IgD-negative memory B cell (primary cell): ENCODE results near the gene DNAH11. TPM values are rescaled to one million over a fixed set of nuclear protein-coding genes. Genes with fewer than 3 reads are reported as not detected.
"Not testable (repeated sequence)": the region's sequence is repeated elsewhere in the genome, so short reads cannot be mapped to it uniquely, and the experiment has no call there.

Experiments used
- H3K27ac Mint-ChIP-seq, 3 donors: one replicate each; pipeline ENCODE4 v1.8.0; 2020 to 2022; ENCODE audit warnings: mild to moderate bottlenecking in 3 of 3, mixed read lengths in 3 of 3, moderate library complexity in 1 of 3
- H3K27me3 Mint-ChIP-seq: one replicate; pipeline ENCODE4 v1.8.0; 2021; ENCODE audit warnings: mixed read lengths
- H3K36me3 Mint-ChIP-seq: one replicate; pipeline ENCODE4 v1.8.0; 2020; ENCODE audit warnings: mild to moderate bottlenecking, mixed read lengths
- H3K4me1 Mint-ChIP-seq, 3 donors: one replicate each; pipeline ENCODE4 v1.8.0; 2020 to 2022; ENCODE audit warnings: mixed read lengths in 3 of 3, mild to moderate bottlenecking in 1 of 3
- H3K4me3 Mint-ChIP-seq, 4 donors: one replicate each; pipeline ENCODE4 v1.8.0; 2020 to 2022; ENCODE audit warnings: mild to moderate bottlenecking in 4 of 4, mixed read lengths in 4 of 4, moderate library complexity in 3 of 4
- H3K9me3 Mint-ChIP-seq, 3 donors: one replicate each; pipeline ENCODE4 v1.8.0; 2020 to 2021; ENCODE audit warnings: mixed read lengths in 3 of 3, mild to moderate bottlenecking in 1 of 3
- polyA plus RNA-seq: library from polyadenylated mRNA; unstranded; fragments of 300-500 nt; fragmentation: Illumina TruSeq; gene quantifications from one replicate; pipeline ENCODE4 v1.2.3, GENCODE V29; 2021

Gene DNAH11
- polyA plus RNA-seq, 1 donor from 2014 or later, result not detected

GRCh38 chr7:21536445-21537118 lies 6.3 kb upstream of the DNAH11 start:
- H3K27me3 Mint-ChIP-seq, H3K4me3 Mint-ChIP-seq, H3K4me1 Mint-ChIP-seq, H3K27ac Mint-ChIP-seq, H3K9me3 Mint-ChIP-seq, H3K36me3 Mint-ChIP-seq: not testable (repeated sequence)

- H3K27me3 Mint-ChIP-seq, result peaks cover 24% of the 10 kb centered on the region
- H3K36me3 Mint-ChIP-seq, result no peaks in the 10 kb centered on the region
- H3K4me1 Mint-ChIP-seq, result peaks cover 1 to 5% (median 2%) of the 10 kb centered on the region in 3 donors
- H3K9me3 Mint-ChIP-seq, result peaks cover 0 to 9% (median 0%) of the 10 kb centered on the region in 3 donors
- H3K4me3 Mint-ChIP-seq, result no peak overlapping the region
- H3K27ac Mint-ChIP-seq, result no peak overlapping the region
These were observed 3.8 kb upstream of the DNAH11 start for GRCh38 chr7:21538936-21539495.

- Mint-ChIP-seq H3K4me1 (peaks cover 2 to 8% (median 7%) of the 10 kb centered on the region in 3 donors), H3K36me3 (no peaks in the 10 kb centered on the region), H3K27me3 (peaks cover 36% of the 10 kb centered on the region), H3K27ac (no peak overlapping the region), H3K4me3 (peak overlapping the region in 3 of 4 donors; percentile 56 to 63 (median 56)), H3K9me3 (peaks cover 0 to 4% (median 0%) of the 10 kb centered on the region in 3 donors)
These were observed 876 bp downstream of the DNAH11 start for GRCh38 chr7:21543528-21544302.

- Mint-ChIP-seq H3K4me1 (peaks cover 2 to 8% (median 7%) of the 10 kb centered on the region in 3 donors), H3K9me3 (peaks cover 0 to 4% (median 0%) of the 10 kb centered on the region in 3 donors), H3K4me3 (no peak overlapping the region), H3K36me3 (no peaks in the 10 kb centered on the region), H3K27ac (no peak overlapping the region), H3K27me3 (peaks cover 36% of the 10 kb centered on the region)
These were observed 1.4 kb downstream of the DNAH11 start for GRCh38 chr7:21544303-21544656.

GRCh38 chr7:21544715-21545114 lies 1.9 kb downstream of the DNAH11 start:
- no peak overlapping the region for H3K27ac Mint-ChIP-seq
- no peaks in the 10 kb centered on the region for H3K36me3 Mint-ChIP-seq
- peaks cover 2 to 8% (median 7%) of the 10 kb centered on the region in 3 donors for H3K4me1 Mint-ChIP-seq
- peaks cover 36% of the 10 kb centered on the region for H3K27me3 Mint-ChIP-seq
- H3K4me3 Mint-ChIP-seq, result no peak overlapping the region
- peaks cover 0 to 2% (median 0%) of the 10 kb centered on the region in 3 donors for H3K9me3 Mint-ChIP-seq

GRCh38 chr7:21547501-21547900 lies 4.7 kb downstream of the DNAH11 start:
- Mint-ChIP-seq H3K4me3 (no peak overlapping the region), H3K4me1 (peaks cover 2 to 8% (median 7%) of the 10 kb centered on the region in 3 donors), H3K36me3 (no peaks in the 10 kb centered on the region), H3K27me3 (peaks cover 28% of the 10 kb centered on the region), H3K9me3 (peaks cover 0 to 2% (median 0%) of the 10 kb centered on the region in 3 donors), H3K27ac (no peak overlapping the region)

- Mint-ChIP-seq H3K36me3 (no peaks in the 10 kb centered on the region), H3K27ac (no peak overlapping the region)
These were observed 5.7 kb downstream of the DNAH11 start for GRCh38 chr7:21548491-21548890.

GRCh38 chr7:21550076-21550475 lies 7.2 kb downstream of the DNAH11 start:
- Mint-ChIP-seq H3K4me1 (peaks cover 0 to 4% (median 2%) of the 10 kb centered on the region in 3 donors), H3K27me3 (peaks cover 11% of the 10 kb centered on the region), H3K36me3 (no peaks in the 10 kb centered on the region), H3K9me3 (no peaks in the 10 kb centered on the region), H3K27ac (no peak overlapping the region), H3K4me3 (no peak overlapping the region)

More at GRCh38 chr7:21548491-21548890, 5.7 kb downstream of the DNAH11 start:
- Mint-ChIP-seq H3K9me3 (peaks cover 0 to 2% (median 0%) of the 10 kb centered on the region in 3 donors), H3K4me3 (no peak overlapping the region), H3K4me1 (peaks cover 4 to 8% (median 6%) of the 10 kb centered on the region in 3 donors), H3K27me3 (peaks cover 21% of the 10 kb centered on the region)

GRCh38 chr7:21550821-21551531 lies 8.1 kb downstream of the DNAH11 start:
- Mint-ChIP-seq H3K27ac (no peak overlapping the region), H3K27me3 (peaks cover 11% of the 10 kb centered on the region)

GRCh38 chr7:21562385-21562784 lies 19.5 kb downstream of the DNAH11 start:
- H3K4me3 Mint-ChIP-seq, result no peak overlapping the region
- H3K27ac Mint-ChIP-seq, result no peak overlapping the region
- H3K27me3 Mint-ChIP-seq, result peaks cover 2% of the 10 kb centered on the region
- no peaks in the 10 kb centered on the region for H3K36me3 Mint-ChIP-seq
- H3K9me3 Mint-ChIP-seq, result no peaks in the 10 kb centered on the region
- H3K4me1 Mint-ChIP-seq, result no peaks in the 10 kb centered on the region

More at GRCh38 chr7:21550821-21551531, 8.1 kb downstream of the DNAH11 start:
- Mint-ChIP-seq H3K4me1 (peaks cover 0 to 2% (median 0%) of the 10 kb centered on the region in 3 donors), H3K4me3 (no peak overlapping the region), H3K9me3 (no peaks in the 10 kb centered on the region), H3K36me3 (no peaks in the 10 kb centered on the region)

GRCh38 chr7:21565614-21566013 lies 22.8 kb downstream of the DNAH11 start:
- Mint-ChIP-seq H3K27ac (no peak overlapping the region), H3K27me3 (no peaks in the 10 kb centered on the region), H3K9me3 (no peaks in the 10 kb centered on the region), H3K36me3 (no peaks in the 10 kb centered on the region), H3K4me3 (no peak overlapping the region), H3K4me1 (no peaks in the 10 kb centered on the region)

GRCh38 chr7:21566094-21566493 lies 23.3 kb downstream of the DNAH11 start:
- H3K27me3 Mint-ChIP-seq, result no peaks in the 10 kb centered on the region
- H3K4me1 Mint-ChIP-seq, result no peaks in the 10 kb centered on the region
- H3K4me3 Mint-ChIP-seq, result no peak overlapping the region
- no peak overlapping the region for H3K27ac Mint-ChIP-seq
- H3K9me3 Mint-ChIP-seq, result no peaks in the 10 kb centered on the region
- H3K36me3 Mint-ChIP-seq, result no peaks in the 10 kb centered on the region

GRCh38 chr7:21568762-21569161 lies 25.9 kb downstream of the DNAH11 start:
- Mint-ChIP-seq H3K27ac (no peak overlapping the region), H3K27me3 (no peaks in the 10 kb centered on the region), H3K4me3 (no peak overlapping the region), H3K9me3 (no peaks in the 10 kb centered on the region), H3K4me1 (no peaks in the 10 kb centered on the region), H3K36me3 (no peaks in the 10 kb centered on the region)

GRCh38 chr7:21572331-21573313 lies 29.8 kb downstream of the DNAH11 start:
- H3K9me3 Mint-ChIP-seq, result no peaks in the 10 kb centered on the region
- no peak overlapping the region for H3K27ac Mint-ChIP-seq
- no peaks in the 10 kb centered on the region for H3K4me1 Mint-ChIP-seq

More at GRCh38 chr7:21572331-21573313, 29.8 kb downstream of the DNAH11 start:
- Mint-ChIP-seq H3K27me3 (peaks cover 3% of the 10 kb centered on the region), H3K36me3 (no peaks in the 10 kb centered on the region), H3K4me3 (no peak overlapping the region)
